Panc1 (cell line): Measurements from ENCODE around the gene PSMB9.

Source experiments
- SIN3A ChIP-seq: IDR thresholded peaks from 2 replicates; pipeline ENCODE4 v1.6.1; 2012; ENCODE audit warnings: low read depth, mild to moderate bottlenecking, low read length, moderate library complexity, borderline replicate concordance; ENCODE audit not compliant: insufficient read depth
- TF ChIP-seq, protein P1 (sequence below): fragments of 450-650 bp; IDR thresholded peaks from 2 replicates; pipeline ENCODE4 v1.5.1; 2017; ENCODE audit warnings: mild to moderate bottlenecking
- TF ChIP-seq, protein P2 (sequence below), 2 experiments: IDR thresholded peaks; 2 replicates each; pipeline ENCODE4 v1.6.1; 2011 to 2012; ENCODE audit warnings: low read depth in 2 of 2, control low read depth in 1 of 2, low read length in 1 of 2, mild to moderate bottlenecking in 1 of 2, moderate library complexity in 1 of 2; ENCODE audit not compliant: insufficient read depth in 1 of 2

DNA sequence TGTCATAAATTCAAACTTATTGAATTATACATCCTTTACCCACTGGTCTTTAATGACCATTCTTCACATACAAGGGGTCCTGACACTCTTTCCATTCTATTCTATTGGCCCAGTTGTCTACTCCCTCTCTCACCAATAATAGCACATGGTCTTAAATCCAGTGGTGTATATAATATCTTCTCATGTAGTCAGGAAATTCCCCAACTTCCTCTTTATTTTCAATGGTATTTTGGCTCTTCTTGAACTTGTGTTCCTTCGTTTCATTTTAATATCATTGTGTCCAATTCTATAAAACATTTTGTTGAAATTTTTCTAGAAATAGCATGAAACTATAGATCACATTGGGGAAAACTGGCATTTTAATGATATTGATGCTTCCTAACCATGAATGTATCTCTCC, 36.8 kb downstream of the PSMB9 start:
- TF ChIP-seq, protein P1, sequence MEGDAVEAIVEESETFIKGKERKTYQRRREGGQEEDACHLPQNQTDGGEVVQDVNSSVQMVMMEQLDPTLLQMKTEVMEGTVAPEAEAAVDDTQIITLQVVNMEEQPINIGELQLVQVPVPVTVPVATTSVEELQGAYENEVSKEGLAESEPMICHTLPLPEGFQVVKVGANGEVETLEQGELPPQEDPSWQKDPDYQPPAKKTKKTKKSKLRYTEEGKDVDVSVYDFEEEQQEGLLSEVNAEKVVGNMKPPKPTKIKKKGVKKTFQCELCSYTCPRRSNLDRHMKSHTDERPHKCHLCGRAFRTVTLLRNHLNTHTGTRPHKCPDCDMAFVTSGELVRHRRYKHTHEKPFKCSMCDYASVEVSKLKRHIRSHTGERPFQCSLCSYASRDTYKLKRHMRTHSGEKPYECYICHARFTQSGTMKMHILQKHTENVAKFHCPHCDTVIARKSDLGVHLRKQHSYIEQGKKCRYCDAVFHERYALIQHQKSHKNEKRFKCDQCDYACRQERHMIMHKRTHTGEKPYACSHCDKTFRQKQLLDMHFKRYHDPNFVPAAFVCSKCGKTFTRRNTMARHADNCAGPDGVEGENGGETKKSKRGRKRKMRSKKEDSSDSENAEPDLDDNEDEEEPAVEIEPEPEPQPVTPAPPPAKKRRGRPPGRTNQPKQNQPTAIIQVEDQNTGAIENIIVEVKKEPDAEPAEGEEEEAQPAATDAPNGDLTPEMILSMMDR, result no peak
- TF ChIP-seq, protein P2, sequence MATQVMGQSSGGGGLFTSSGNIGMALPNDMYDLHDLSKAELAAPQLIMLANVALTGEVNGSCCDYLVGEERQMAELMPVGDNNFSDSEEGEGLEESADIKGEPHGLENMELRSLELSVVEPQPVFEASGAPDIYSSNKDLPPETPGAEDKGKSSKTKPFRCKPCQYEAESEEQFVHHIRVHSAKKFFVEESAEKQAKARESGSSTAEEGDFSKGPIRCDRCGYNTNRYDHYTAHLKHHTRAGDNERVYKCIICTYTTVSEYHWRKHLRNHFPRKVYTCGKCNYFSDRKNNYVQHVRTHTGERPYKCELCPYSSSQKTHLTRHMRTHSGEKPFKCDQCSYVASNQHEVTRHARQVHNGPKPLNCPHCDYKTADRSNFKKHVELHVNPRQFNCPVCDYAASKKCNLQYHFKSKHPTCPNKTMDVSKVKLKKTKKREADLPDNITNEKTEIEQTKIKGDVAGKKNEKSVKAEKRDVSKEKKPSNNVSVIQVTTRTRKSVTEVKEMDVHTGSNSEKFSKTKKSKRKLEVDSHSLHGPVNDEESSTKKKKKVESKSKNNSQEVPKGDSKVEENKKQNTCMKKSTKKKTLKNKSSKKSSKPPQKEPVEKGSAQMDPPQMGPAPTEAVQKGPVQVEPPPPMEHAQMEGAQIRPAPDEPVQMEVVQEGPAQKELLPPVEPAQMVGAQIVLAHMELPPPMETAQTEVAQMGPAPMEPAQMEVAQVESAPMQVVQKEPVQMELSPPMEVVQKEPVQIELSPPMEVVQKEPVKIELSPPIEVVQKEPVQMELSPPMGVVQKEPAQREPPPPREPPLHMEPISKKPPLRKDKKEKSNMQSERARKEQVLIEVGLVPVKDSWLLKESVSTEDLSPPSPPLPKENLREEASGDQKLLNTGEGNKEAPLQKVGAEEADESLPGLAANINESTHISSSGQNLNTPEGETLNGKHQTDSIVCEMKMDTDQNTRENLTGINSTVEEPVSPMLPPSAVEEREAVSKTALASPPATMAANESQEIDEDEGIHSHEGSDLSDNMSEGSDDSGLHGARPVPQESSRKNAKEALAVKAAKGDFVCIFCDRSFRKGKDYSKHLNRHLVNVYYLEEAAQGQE (IDR thresholded peaks at IDR 0.05; ENCODE audit: insufficient read depth in 1 of 2, low read depth in 2 of 2, low read length in 1 of 2), result no peak
- TF ChIP-seq SIN3A, result no peak
